Peyer's patch (tissue), 4 donors: ENCODE results near the gene ARHGAP23. TPM values are rescaled to one million over a fixed set of nuclear protein-coding genes. Genes with fewer than 3 reads are reported as not detected.
"Not testable (repeated sequence)": the region's sequence is repeated elsewhere in the genome, so short reads cannot be mapped to it uniquely, and the experiment has no call there.

Experiments used
- DNase-seq, 3 donors: peaks; one replicate each; pipeline ENCODE4 v3.0.0-alpha.2; 2017 to 2019
- H3K27ac ChIP-seq, 4 donors: fragments of 200-600 bp; sonication (generic); one replicate each; pipeline ENCODE4 v1.5.1; 2016 to 2019
- H3K27me3 ChIP-seq, 2 donors: fragments of 200-600 bp; sonication (generic); one replicate each; pipeline ENCODE4 v1.5.1; 2019
- H3K36me3 ChIP-seq, 3 donors: fragments of 200-600 bp; sonication (generic); one replicate each; pipeline ENCODE4 v1.5.1; 2016 to 2019
- H3K4me1 ChIP-seq, 4 donors: fragments of 200-600 bp; sonication (generic); one replicate each; pipeline ENCODE4 v1.5.1; 2016 to 2019
- H3K4me3 ChIP-seq, 4 donors: fragments of 200-600 bp; sonication (generic); 1 replicate in 3 of 4; 2 replicates in 1 of 4; pipeline ENCODE4 v1.5.1; 2016 to 2019; ENCODE audit warnings: mild to moderate bottlenecking in 1 of 4
- H3K9me3 ChIP-seq, 4 donors: fragments of 200-600 bp; sonication (generic); one replicate each; pipeline ENCODE4 v1.5.1; 2016 to 2019; ENCODE audit warnings: mild to moderate bottlenecking in 1 of 4
- POLR2A ChIP-seq, 2 donors: fragments of 450-650 bp; IDR thresholded peaks; one replicate each; pipeline ENCODE4 v1.5.1; 2017; ENCODE audit warnings: antibody characterized with exemption in 2 of 2, mild to moderate bottlenecking in 2 of 2, moderate library complexity in 2 of 2
- total RNA-seq, 4 donors: library from RNA; depleted of rRNA; stranded (reverse); fragments of >200 nt; gene quantifications; one replicate each; pipeline ENCODE4 v1.1.0, GENCODE V29; 2016
- TF ChIP-seq, protein P1 (sequence below), 6 experiments: fragments of 450-650 bp in 4 of 6; fragments of 200-600 bp in 2 of 6; sonication (generic) in 1 of 6; IDR thresholded peaks; one replicate each; pipeline ENCODE4 v1.5.1; 2017 to 2019; ENCODE audit warnings: antibody characterized with exemption in 6 of 6, mild to moderate bottlenecking in 3 of 6, moderate library complexity in 1 of 6

ARHGAP23 gene
- total RNA-seq, 4 donors from 2014 or later: 0.88 to 36.3 (median 8.9) TPM

DNA sequence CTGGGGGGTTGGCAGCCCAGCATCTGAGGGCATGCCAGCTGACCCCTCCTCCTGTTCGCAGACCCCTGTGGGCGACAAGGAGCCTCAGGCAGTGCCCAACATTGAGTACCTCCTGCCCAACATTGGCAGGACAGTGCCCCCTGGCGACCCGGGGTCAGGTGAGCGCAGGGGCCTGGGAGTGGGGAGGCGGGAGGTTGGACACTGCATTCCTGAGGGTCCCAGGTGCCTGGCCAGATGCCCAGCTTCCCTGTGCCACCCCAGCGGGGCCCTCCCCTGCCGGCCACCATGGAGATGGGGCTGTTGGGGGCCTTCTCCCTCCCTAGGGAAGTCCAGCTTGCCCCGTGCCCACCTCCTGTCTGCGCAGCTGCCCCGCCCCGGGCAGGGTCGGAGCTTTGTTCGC, 70.1 kb downstream of the ARHGAP23 start:
- no peak for TF ChIP-seq POLR2A (IDR thresholded peaks at IDR 0.05)
- TF ChIP-seq, protein P1, sequence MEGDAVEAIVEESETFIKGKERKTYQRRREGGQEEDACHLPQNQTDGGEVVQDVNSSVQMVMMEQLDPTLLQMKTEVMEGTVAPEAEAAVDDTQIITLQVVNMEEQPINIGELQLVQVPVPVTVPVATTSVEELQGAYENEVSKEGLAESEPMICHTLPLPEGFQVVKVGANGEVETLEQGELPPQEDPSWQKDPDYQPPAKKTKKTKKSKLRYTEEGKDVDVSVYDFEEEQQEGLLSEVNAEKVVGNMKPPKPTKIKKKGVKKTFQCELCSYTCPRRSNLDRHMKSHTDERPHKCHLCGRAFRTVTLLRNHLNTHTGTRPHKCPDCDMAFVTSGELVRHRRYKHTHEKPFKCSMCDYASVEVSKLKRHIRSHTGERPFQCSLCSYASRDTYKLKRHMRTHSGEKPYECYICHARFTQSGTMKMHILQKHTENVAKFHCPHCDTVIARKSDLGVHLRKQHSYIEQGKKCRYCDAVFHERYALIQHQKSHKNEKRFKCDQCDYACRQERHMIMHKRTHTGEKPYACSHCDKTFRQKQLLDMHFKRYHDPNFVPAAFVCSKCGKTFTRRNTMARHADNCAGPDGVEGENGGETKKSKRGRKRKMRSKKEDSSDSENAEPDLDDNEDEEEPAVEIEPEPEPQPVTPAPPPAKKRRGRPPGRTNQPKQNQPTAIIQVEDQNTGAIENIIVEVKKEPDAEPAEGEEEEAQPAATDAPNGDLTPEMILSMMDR (IDR thresholded peaks at IDR 0.05): no peak
- H3K27ac ChIP-seq: no peak overlapping the region
- H3K4me1 ChIP-seq: no peaks in the 10 kb centered on the region
- DNase-seq: no peak
- no peaks in the 10 kb centered on the region for H3K9me3 ChIP-seq
- no peaks in the 10 kb centered on the region for H3K27me3 ChIP-seq
- peaks cover 0 to 17% (median 0%) of the 10 kb centered on the region in 3 donors for H3K36me3 ChIP-seq
- H3K4me3 ChIP-seq: no peak overlapping the region

DNA sequence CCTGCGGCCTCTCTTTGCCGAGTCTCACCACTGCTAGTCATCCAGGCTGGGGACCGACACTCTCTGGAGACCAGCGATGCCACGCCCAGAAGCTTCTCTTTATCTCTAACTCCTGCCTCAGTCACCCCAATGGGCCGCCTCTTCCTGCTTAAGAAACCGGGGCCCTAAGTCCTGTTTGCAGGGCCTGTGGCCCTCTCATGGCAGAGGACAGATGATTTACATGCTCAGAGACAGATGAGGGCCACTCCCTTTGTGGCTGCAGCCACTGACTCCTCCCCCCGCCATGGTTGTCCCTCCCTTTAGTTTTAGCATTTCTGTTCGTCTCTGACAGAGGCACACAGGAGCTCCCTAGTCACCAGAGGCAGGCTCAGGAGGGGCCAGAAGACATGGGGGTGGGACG, 71.0 kb downstream of the ARHGAP23 start:
- not testable (repeated sequence) for H3K27ac ChIP-seq, H3K9me3 ChIP-seq, DNase-seq, H3K4me1 ChIP-seq, H3K27me3 ChIP-seq, H3K4me3 ChIP-seq
- H3K36me3 ChIP-seq: peaks cover 0 to 10% (median 0%) of the 10 kb centered on the region in 3 donors

DNA sequence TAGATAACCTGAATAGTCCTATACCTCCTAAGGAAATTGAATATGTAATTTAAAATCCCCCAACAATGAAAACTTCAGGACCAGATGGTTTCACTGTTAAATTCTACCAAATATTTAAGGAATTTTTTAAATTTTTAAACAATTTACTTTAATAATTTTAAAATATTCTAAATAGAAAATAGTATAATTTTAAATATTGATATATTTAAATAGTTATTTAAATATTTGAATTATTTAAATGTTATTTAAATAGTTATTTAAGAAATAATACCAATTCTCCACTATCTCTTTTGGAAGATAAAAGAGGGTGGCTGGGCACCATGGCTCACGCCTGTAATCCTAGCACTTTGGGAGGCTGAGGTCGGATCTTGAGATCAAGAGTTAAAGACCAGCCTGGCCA, 73.5 kb downstream of the ARHGAP23 start:
- H3K36me3 ChIP-seq, DNase-seq, H3K27ac ChIP-seq, H3K27me3 ChIP-seq, H3K9me3 ChIP-seq, H3K4me1 ChIP-seq, H3K4me3 ChIP-seq: not testable (repeated sequence)

DNA sequence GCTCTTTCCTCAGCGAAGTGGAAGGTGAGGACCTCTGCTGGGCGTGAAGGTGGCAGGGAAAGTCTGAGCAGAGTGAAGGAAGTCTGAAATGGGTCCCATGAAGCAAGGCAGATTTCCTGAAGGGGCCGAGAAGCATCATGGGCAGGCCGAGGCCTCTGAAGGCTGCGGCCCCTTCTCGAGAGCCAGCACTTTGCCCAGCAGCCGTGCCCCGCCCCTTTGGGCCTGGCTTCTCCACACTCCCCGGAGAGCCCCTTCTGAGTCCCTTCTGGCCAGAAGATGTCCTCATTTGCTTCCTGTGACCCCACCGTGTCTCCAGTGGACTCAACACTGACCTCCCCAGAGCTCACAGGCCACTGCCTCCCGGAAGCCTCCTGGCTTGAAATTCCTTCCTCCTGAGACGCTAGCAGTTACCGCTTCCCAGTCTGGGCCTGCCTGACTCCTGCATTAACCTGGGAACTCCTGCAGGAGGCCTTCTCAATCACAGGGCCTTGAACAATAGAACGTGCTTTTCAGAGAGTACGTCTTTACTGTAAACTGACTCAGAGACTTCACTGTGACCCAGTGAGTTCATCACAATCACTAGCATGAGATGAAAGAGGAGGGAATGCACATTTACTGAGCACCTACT, 75.1 kb downstream of the ARHGAP23 start:
- H3K4me1 ChIP-seq, H3K36me3 ChIP-seq, H3K27ac ChIP-seq, H3K27me3 ChIP-seq, H3K4me3 ChIP-seq, H3K9me3 ChIP-seq, DNase-seq: not testable (repeated sequence)

DNA sequence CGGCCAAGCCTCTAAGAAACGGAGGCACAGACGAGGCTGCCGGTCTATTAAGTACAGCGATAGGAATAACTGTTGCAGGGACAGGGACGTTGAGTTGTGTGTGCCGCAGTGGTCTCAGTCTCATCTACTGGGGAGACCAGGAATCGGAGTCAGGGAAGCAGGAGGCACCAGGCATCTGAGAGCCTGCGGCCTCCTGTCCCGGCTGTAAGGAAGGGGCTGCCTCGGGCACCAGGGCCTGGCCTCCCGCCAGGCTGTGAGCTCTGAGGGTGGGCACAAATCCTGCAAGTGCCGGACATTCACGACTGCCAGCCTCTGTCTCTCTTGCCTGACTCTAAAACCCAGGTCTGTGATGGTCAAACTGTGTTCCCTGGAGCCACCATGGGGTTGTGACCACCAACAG, 76.0 kb downstream of the ARHGAP23 start:
- DNase-seq: no peak
- H3K4me1 ChIP-seq: no peaks in the 10 kb centered on the region
- no peak overlapping the region for H3K27ac ChIP-seq
- TF ChIP-seq, protein P1 (IDR thresholded peaks at IDR 0.05): no peak
- TF ChIP-seq POLR2A (IDR thresholded peaks at IDR 0.05): no peak
- no peaks in the 10 kb centered on the region for H3K9me3 ChIP-seq
- no peaks in the 10 kb centered on the region for H3K36me3 ChIP-seq
- no peaks in the 10 kb centered on the region for H3K27me3 ChIP-seq
- H3K4me3 ChIP-seq: no peak overlapping the region

DNA sequence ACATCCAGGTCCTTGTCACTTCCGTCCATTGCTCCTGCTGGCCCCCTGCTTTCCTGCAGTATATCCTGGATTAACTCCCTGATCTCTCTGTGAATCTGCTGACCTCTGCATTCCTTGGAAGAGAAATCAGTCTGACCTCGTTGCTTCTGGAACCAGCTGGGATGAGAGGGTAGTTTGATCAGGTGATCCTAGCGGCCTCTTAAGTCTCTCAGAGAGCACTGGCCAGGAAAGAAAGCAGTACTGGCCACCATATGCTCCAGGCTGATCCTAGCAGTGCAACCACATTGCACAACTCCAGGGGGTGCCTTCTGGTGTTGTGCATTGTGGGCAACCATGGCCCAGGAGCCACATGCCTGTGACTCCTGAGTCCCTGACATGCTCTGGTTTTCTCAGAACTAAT, 79.2 kb downstream of the ARHGAP23 start:
- Histone ChIP-seq H3K27me3 (peaks cover 0 to 13% of the 10 kb centered on the region in 2 donors), H3K4me3 (no peak overlapping the region), H3K4me1 (peaks cover 0 to 15% (median 7%) of the 10 kb centered on the region in 4 donors), H3K36me3 (no peaks in the 10 kb centered on the region), H3K9me3 (no peaks in the 10 kb centered on the region), H3K27ac (no peak overlapping the region)
- no peak for TF ChIP-seq POLR2A (IDR thresholded peaks at IDR 0.05)
- TF ChIP-seq, protein P1 (IDR thresholded peaks at IDR 0.05): no peak
- DNase-seq: no peak

DNA sequence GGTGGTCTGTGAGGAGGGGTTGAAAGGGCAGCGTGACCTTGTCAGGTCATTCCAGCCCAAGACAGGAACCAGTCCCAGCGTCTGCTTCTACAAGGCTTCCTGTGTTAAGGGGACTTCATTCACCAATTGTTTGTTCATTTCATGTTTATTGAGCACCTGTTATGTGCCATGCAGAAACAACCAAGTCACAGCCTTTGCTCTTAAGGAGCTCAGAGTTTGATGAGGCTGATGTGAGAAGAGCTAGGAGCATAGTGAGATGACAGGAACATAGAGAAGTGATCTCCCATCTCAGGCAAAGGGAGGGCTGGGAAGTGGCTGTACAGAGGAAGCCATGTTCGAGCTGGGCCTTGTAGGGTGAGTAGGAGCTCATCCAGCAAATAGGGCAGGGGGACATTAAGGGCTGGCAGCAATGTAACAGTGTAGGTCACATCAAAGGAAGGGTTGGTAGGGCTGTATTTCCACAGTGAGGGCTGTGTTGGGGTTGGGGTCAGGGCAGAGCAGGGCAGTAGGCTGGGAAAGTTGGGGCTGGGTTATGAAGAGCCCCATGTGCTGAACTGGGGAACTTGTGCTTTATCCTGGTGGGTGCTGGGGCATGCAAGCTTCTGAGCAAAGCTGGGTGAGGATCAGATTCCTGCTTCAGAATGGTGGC, 79.8 kb downstream of the ARHGAP23 start:
- H3K27ac ChIP-seq: no peak overlapping the region
- peaks cover 0 to 13% of the 10 kb centered on the region in 2 donors for H3K27me3 ChIP-seq
- no peak for DNase-seq
- H3K4me3 ChIP-seq: no peak overlapping the region
- H3K9me3 ChIP-seq: no peaks in the 10 kb centered on the region
- peaks cover 0 to 15% (median 7%) of the 10 kb centered on the region in 4 donors for H3K4me1 ChIP-seq
- H3K36me3 ChIP-seq: no peaks in the 10 kb centered on the region
- TF ChIP-seq, protein P1 (IDR thresholded peaks at IDR 0.05): no peak
- TF ChIP-seq POLR2A (IDR thresholded peaks at IDR 0.05): no peak
